B cell (primary cell): ENCODE measurements around the gene TOLLIP.

Source experiments
- EZH2 ChIP-seq: IDR thresholded peaks from 2 replicates; pipeline ENCODE4 v1.6.1; 2012; ENCODE audit warnings: borderline replicate concordance, low read depth, mild to moderate bottlenecking, moderate library complexity, low read length; ENCODE audit not compliant: insufficient read depth, poor library complexity, severe bottlenecking
- TF ChIP-seq, protein P1 (sequence below): fragments of 200-600 bp; IDR thresholded peaks from one replicate; pipeline ENCODE4 v1.8.0; 2022; ENCODE audit warnings: antibody characterized with exemption, mild to moderate bottlenecking

DNA sequence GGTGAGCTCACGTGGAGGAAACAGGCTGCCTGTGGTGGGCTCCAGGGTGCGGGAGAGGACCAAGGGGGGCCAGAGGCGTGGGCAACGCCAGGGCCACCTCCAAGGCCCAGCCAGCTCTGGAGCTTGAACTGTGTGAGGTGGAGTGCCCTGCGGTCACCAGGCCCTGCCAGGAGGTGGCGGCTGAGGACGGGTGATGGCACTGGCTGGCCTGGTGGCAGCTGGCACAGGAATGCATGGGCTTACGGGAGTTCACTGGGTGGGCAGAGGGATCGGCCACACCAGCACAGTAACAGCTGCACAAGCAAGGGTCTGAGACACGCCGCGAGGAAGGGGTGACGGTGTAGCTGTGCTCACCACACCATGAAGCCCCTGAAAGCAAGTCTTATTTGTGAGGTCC lies 15.8 kb downstream of the TOLLIP start:
- TF ChIP-seq EZH2 = no peak
- TF ChIP-seq, protein P1, sequence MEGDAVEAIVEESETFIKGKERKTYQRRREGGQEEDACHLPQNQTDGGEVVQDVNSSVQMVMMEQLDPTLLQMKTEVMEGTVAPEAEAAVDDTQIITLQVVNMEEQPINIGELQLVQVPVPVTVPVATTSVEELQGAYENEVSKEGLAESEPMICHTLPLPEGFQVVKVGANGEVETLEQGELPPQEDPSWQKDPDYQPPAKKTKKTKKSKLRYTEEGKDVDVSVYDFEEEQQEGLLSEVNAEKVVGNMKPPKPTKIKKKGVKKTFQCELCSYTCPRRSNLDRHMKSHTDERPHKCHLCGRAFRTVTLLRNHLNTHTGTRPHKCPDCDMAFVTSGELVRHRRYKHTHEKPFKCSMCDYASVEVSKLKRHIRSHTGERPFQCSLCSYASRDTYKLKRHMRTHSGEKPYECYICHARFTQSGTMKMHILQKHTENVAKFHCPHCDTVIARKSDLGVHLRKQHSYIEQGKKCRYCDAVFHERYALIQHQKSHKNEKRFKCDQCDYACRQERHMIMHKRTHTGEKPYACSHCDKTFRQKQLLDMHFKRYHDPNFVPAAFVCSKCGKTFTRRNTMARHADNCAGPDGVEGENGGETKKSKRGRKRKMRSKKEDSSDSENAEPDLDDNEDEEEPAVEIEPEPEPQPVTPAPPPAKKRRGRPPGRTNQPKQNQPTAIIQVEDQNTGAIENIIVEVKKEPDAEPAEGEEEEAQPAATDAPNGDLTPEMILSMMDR = no peak
